Superior temporal gyrus (tissue), 1 donor: ENCODE measurements around the gene DNAH2.
"Not testable (repeated sequence)": the region's sequence is repeated elsewhere in the genome, so short reads cannot be mapped to it uniquely, and the experiment has no call there.

Source experiments
- DNase-seq: peaks from one replicate; pipeline ENCODE4 v3.0.0-alpha.2; 2016; ENCODE audit errors: extremely low spot score

Gene DNAH2

GRCh38 chr17:7849751-7850504, 132.4 kb downstream of the DNAH2 start:
- DNase-seq, result no peak

GRCh38 chr17:7850701-7851437, 133.3 kb downstream of the DNAH2 start:
- DNase-seq, result no peak

GRCh38 chr17:7851438-7852261, 134.1 kb downstream of the DNAH2 start:
- peak; percentile 94 for DNase-seq

- no peak for DNase-seq
Observed at GRCh38 chr17:7852262-7852670, 134.7 kb downstream of the DNAH2 start.

- DNase-seq, result no peak
Observed at GRCh38 chr17:7852919-7853690, 135.6 kb downstream of the DNAH2 start.

GRCh38 chr17:7853691-7854038, 136.1 kb downstream of the DNAH2 start:
- no peak for DNase-seq

- DNase-seq, result no peak
Observed at GRCh38 chr17:7854078-7854777, 136.7 kb downstream of the DNAH2 start.

- no peak for DNase-seq
Observed at GRCh38 chr17:7854851-7855659, 137.5 kb downstream of the DNAH2 start, which contains the start of gene TMEM88. TSS of gene TMEM88 (plus strand) at chr17:7855066. CDS start at chr17:7855075, 9 bp downstream.

- no peak for DNase-seq
Observed at GRCh38 chr17:7855660-7856010, 138.1 kb downstream of the DNAH2 start.

- DNase-seq, result no peak
Observed at GRCh38 chr17:7856011-7856810, 138.7 kb downstream of the DNAH2 start.

GRCh38 chr17:7856811-7857712, 139.5 kb downstream of the DNAH2 start, which contains the start of gene NAA38:
TSS of gene NAA38 (minus strand) at chr17:7857559. CDS start at chr17:7857463, 96 bp downstream.
- peak; percentile 96 for DNase-seq

- peak; percentile 99 for DNase-seq
Observed at GRCh38 chr17:7857713-7858521, 140.4 kb downstream of the DNAH2 start, which contains the start of gene CYB5D1. TSS of gene CYB5D1 (plus strand) at chr17:7858003. CDS start at chr17:7858135, 132 bp downstream.

GRCh38 chr17:7858522-7858810, 140.9 kb downstream of the DNAH2 start:
- no peak for DNase-seq

- DNase-seq, result no peak
Observed at GRCh38 chr17:7859028-7859427, 141.5 kb downstream of the DNAH2 start.

GRCh38 chr17:7862692-7863437, 145.3 kb downstream of the DNAH2 start:
- DNase-seq, result peak; percentile 83

- DNase-seq, result not testable (repeated sequence)
Observed at GRCh38 chr17:7864384-7864783, 146.8 kb downstream of the DNAH2 start.
